HCT116 (cell line): ENCODE results near the gene MAOB. TPM values are rescaled to one million over a fixed set of nuclear protein-coding genes. Genes with fewer than 3 reads are reported as not detected.

Experiments
- ATAC-seq: fragments of 200-7000 bp; cut with Tn5 transposase; 2 replicates; pipeline ENCODE4 v1.9.1; 2020; ENCODE audit warnings: mild to moderate bottlenecking, moderate library complexity
- BruUV-seq: library from RNA; stranded (reverse); fragments of 400-500 nt; replicated peaks from 2 replicates; lab custom pipeline; 2021; lab: Mats Ljungman, UMichigan
- CTCF ChIA-PET: fragments of 300-600 bp; sonication (Branson Sonifier 250); formaldehyde crosslinking; loops from one replicate; lab custom pipeline; 2021; ENCODE audit warnings: antibody characterized with exemption; lab: Charles Lee
- POLR2A ChIA-PET: fragments of 300-600, 350-600 bp; sonication (Branson Sonifier 250); formaldehyde crosslinking; loops from one replicate; lab custom pipeline; 2021; ENCODE audit warnings: antibody characterized with exemption; lab: Charles Lee
- RAD21 ChIA-PET, 2 experiments: fragments of 300-600 bp; sonication (Branson Sonifier 250); formaldehyde crosslinking; loops; one replicate each; lab custom pipeline; 2023; ENCODE audit warnings: low total read pairs in 2 of 2; ENCODE audit not compliant: uncharacterized antibody in 2 of 2, unreplicated experiment in 2 of 2, low non-redundant PET in 1 of 2; lab: Charles Lee
- DNase-seq: peaks from one replicate; pipeline ENCODE4 v3.0.0-alpha.2; 2010; ENCODE audit warnings: low read depth, low spot score
- H2AFZ ChIP-seq: fragments of 200-600 bp; shearing (Covaris generic), sonication (generic); 2 replicates; pipeline ENCODE4 v1.6.1; 2017; ENCODE audit warnings: low read depth, mixed run types, mixed read lengths, antibody characterized with exemption, low read length; ENCODE audit not compliant: poor library complexity, severe bottlenecking
- H3K27ac ChIP-seq: 2 replicates; pipeline ENCODE4 v1.5.1; 2012; ENCODE audit warnings: low read depth, low read length
- H3K27me3 ChIP-seq: fragments of 200-600 bp; sonication (generic); 2 replicates; pipeline ENCODE4 v1.6.1; 2016; ENCODE audit warnings: mixed run types, low read length, mixed read lengths; ENCODE audit not compliant: insufficient read depth
- H3K36me3 ChIP-seq, 2 experiments: fragments of 200-500 bp in 1 of 2; fragments of 200-600 bp in 1 of 2; sonication (Bioruptor generic) in 1 of 2; sonication (generic) in 1 of 2; 2 replicates each; pipeline versions ENCODE4 v1.5.1 to v1.6.1; 2014 to 2016; ENCODE audit warnings: low read length in 2 of 2, inconsistent platforms in 1 of 2, mixed read lengths in 1 of 2, mixed run types in 1 of 2; ENCODE audit not compliant: insufficient read depth in 2 of 2, control insufficient read depth in 1 of 2
- H3K4me1 ChIP-seq, 2 experiments: fragments of 200-600 bp in 1 of 2; sonication (generic) in 1 of 2; 2 replicates each; pipeline versions ENCODE4 v1.5.1 to v1.6.1; 2012 to 2017; ENCODE audit warnings: low read length in 2 of 2, inconsistent platforms in 1 of 2, mild to moderate bottlenecking in 1 of 2, mixed read lengths in 1 of 2, mixed run types in 1 of 2, moderate library complexity in 1 of 2; ENCODE audit not compliant: insufficient read depth in 2 of 2, control insufficient read depth in 1 of 2
- H3K4me2 ChIP-seq: fragments of 200-600 bp; sonication (generic); 2 replicates; pipeline ENCODE4 v1.6.1; 2017; ENCODE audit warnings: mixed run types, low read length, mixed read lengths
- H3K4me3 ChIP-seq, 2 experiments: fragments of 200-600 bp in 1 of 2; sonication (generic) in 1 of 2; replicated peaks in 1 of 2; 2 replicates each; pipeline ENCODE4 v1.5.1; 2011 to 2016; ENCODE audit warnings: low read length in 2 of 2, control low read depth in 1 of 2, low read depth in 1 of 2, mild to moderate bottlenecking in 1 of 2, mixed read lengths in 1 of 2, mixed run types in 1 of 2
- H3K79me2 ChIP-seq: fragments of 200-600 bp; sonication (generic); 2 replicates; pipeline ENCODE4 v1.6.1; 2017; ENCODE audit warnings: mild to moderate bottlenecking, mixed run types, low read length, moderate library complexity, mixed read lengths; ENCODE audit not compliant: insufficient read depth
- H3K9ac ChIP-seq: fragments of 200-600 bp; sonication (generic); 2 replicates; pipeline ENCODE4 v1.6.1; 2016; ENCODE audit warnings: low read length, mixed read lengths
- H3K9me2 ChIP-seq: fragments of 200-600 bp; sonication (generic), shearing (Covaris generic); 2 replicates; pipeline ENCODE4 v1.6.1; 2017; ENCODE audit warnings: mixed run types, mild to moderate bottlenecking, moderate library complexity; ENCODE audit not compliant: insufficient read depth
- H3K9me3 ChIP-seq, 2 experiments: fragments of 200-500 bp in 1 of 2; fragments of 200-600 bp in 1 of 2; sonication (Bioruptor generic) in 1 of 2; sonication (generic) in 1 of 2; 2 replicates each; pipeline ENCODE4 v1.6.1; 2014 to 2017; ENCODE audit warnings: low read length in 2 of 2, mixed read lengths in 2 of 2, inconsistent platforms in 1 of 2, low read depth in 1 of 2, mild to moderate bottlenecking in 1 of 2, mixed run types in 1 of 2, moderate library complexity in 1 of 2; ENCODE audit not compliant: control insufficient read depth in 1 of 2, insufficient read depth in 1 of 2
- H4K20me1 ChIP-seq: fragments of 200-600 bp; sonication (generic), shearing (Covaris generic); 2 replicates; pipeline ENCODE4 v1.6.1; 2017; ENCODE audit warnings: mixed run types, mild to moderate bottlenecking, moderate library complexity; ENCODE audit not compliant: insufficient read depth
- ATF3 ChIP-seq: IDR thresholded peaks from 2 replicates; pipeline ENCODE4 v1.6.1; 2012
- CEBPB ChIP-seq: IDR thresholded peaks from 2 replicates; pipeline ENCODE4 v1.6.1; 2012; ENCODE audit warnings: low read depth
- CTCF ChIP-seq, 3 experiments: fragments of 200-600 bp in 1 of 3; sonication (generic) in 1 of 3; IDR thresholded peaks in 2 of 3; conservative IDR thresholded peaks in 1 of 3; 2 replicates each; pipeline ENCODE4 v1.5.1; 2012 to 2017; ENCODE audit warnings: low read depth in 2 of 3, low read length in 2 of 3, antibody characterized with exemption in 1 of 3, borderline replicate concordance in 1 of 3, control low read depth in 1 of 3, mild to moderate bottlenecking in 1 of 3, mixed read lengths in 1 of 3, mixed run types in 1 of 3, moderate library complexity in 1 of 3; ENCODE audit not compliant: insufficient read depth in 1 of 3
- EGR1 ChIP-seq: IDR thresholded peaks from 2 replicates; pipeline ENCODE4 v1.6.1; 2012; ENCODE audit warnings: low read depth
- ELF1 ChIP-seq: IDR thresholded peaks from 2 replicates; pipeline ENCODE4 v1.6.1; 2012; ENCODE audit warnings: low read depth, borderline replicate concordance
- EZH2 ChIP-seq: fragments of 200-600 bp; sonication (generic); IDR thresholded peaks from 2 replicates; pipeline ENCODE4 v1.6.1; 2017; ENCODE audit warnings: antibody characterized with exemption, mixed run types
- FOSL1 ChIP-seq: IDR thresholded peaks from 2 replicates; pipeline ENCODE4 v1.6.1; 2012; ENCODE audit warnings: low read depth
- MAX ChIP-seq: IDR thresholded peaks from 2 replicates; pipeline ENCODE4 v1.6.1; 2012
- RAD21 ChIP-seq: IDR thresholded peaks from 2 replicates; pipeline ENCODE4 v1.6.1; 2012; ENCODE audit warnings: low read depth, mild to moderate bottlenecking
- SRF ChIP-seq: IDR thresholded peaks from 2 replicates; pipeline ENCODE4 v1.6.1; 2012; ENCODE audit warnings: low read depth
- TCF7L2 ChIP-seq: IDR thresholded peaks from 2 replicates; pipeline ENCODE4 v1.7.0; 2011; ENCODE audit warnings: borderline replicate concordance, inconsistent platforms; ENCODE audit not compliant: insufficient read depth, insufficient read length; ENCODE audit errors: extremely low read depth
- ZFX ChIP-seq: fragments of 450-650 bp; IDR thresholded peaks from 2 replicates; pipeline ENCODE4 v1.6.1; 2017
- intact Hi-C: fragments of 100-400 bp; cut with micrococcal nuclease; formaldehyde crosslinking; loops from 2 replicates; pipeline ENCODE4 v1.10.0; 2022
- total RNA-seq: library from RNA; stranded (reverse); gene quantifications from one replicate; pipeline ENCODE4 v1.2.1, GENCODE V29; 2021; ENCODE audit not compliant: unreplicated experiment

MAOB gene
- total RNA-seq, 1 experiment from 2014 or later, result 28.2 TPM

DNA sequence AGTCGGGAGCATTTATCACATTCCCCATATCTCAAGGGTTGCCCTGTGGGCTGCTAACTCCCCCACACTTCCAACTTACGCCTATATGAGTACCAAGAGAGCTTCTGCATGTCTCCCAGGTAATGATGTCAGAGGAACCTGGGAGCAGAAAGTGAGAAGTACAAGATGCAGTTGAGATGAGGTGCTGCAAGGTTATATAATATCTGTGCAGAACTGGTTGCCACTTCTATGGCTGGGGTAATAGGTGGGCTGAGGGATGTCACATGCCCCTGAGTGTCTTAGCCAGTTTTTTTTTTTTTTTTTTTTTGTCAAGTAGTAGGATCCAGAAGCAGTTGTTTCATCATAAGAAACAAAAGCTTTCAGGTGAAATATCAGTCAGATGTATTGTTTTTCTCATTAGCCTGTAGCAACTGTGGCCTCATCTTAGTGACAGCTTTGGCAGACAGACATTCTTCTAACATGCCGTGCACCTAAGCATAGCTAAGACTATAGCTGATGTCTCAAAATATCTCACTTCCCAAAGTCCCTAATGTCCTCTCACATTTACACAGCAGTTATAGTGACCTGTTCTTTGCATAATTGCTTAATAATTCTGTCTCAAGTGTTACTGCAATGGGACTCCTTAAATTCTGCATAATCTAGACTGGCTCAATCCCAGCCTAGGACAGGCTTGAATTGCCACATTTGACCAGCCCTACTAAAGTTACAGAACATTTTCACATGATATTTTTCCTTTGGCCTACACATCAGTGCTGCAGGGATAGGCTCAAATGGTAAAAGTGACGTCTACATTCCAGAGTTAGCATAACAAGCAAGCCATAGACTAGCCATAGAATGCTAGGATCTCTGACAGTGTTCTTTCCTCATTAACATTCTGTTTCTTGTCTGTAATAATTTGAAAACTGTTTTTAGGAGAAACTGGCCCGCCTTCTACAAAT lies 17.9 kb upstream of the MAOB start:
- Histone ChIP-seq H3K9ac (no peak overlapping the region), H3K9me3 (no peaks in the 10 kb centered on the region), H3K9me2 (no peaks in the 10 kb centered on the region), H3K36me3 (no peaks in the 10 kb centered on the region), H4K20me1 (no peaks in the 10 kb centered on the region), H3K4me2 (no peak overlapping the region), H3K4me3 (no peak overlapping the region), H3K4me1 (no peaks in the 10 kb centered on the region), H2AFZ (no peak overlapping the region), H3K27ac (no peak overlapping the region), H3K27me3 (no peaks in the 10 kb centered on the region), H3K79me2 (no peaks in the 10 kb centered on the region)
- no TSS peak for BruUV-seq
- ChIA-PET CTCF (no interaction called here), POLR2A (no interaction called here), RAD21 (no interaction called here)
- intact Hi-C loops, result no loop called here
- no peak for DNase-seq
- no peak for TF ChIP-seq FOSL1
- no peak for TF ChIP-seq TCF7L2
- TF ChIP-seq MAX, result no peak
- TF ChIP-seq ELF1, result no peak
- TF ChIP-seq EZH2, result no peak
- no peak for TF ChIP-seq CTCF (IDR thresholded peaks at IDR 0.05 in 2 of 3, conservative IDR thresholded peaks at IDR 0.05 in 1 of 3; ENCODE audit: borderline replicate concordance in 1 of 3, insufficient read depth in 1 of 3, low read depth in 2 of 3, low read length in 2 of 3)
- no peak for TF ChIP-seq RAD21
- no peak for TF ChIP-seq CEBPB
- no peak for TF ChIP-seq ZFX
- no peak for TF ChIP-seq ATF3
- no peak for TF ChIP-seq EGR1
- TF ChIP-seq SRF, result no peak
- no peak for ATAC-seq
